Esophagus squamous epithelium (tissue), 4 donors: Measurements from ENCODE around the gene NBL1.
"Not testable (repeated sequence)": the region's sequence is repeated elsewhere in the genome, so short reads cannot be mapped to it uniquely, and the experiment has no call there.

Experiments used
- CTCF ChIP-seq, 6 experiments: fragments of 450-650 bp in 4 of 6; fragments of 200-600 bp in 2 of 6; sonication (generic) in 2 of 6; IDR thresholded peaks; one replicate each; pipeline ENCODE4 v1.5.1; 2016 to 2019; ENCODE audit warnings: antibody characterized with exemption in 6 of 6, mild to moderate bottlenecking in 4 of 6, moderate library complexity in 4 of 6
- POLR2A ChIP-seq, 4 donors: fragments of 450-650 bp; IDR thresholded peaks; one replicate each; pipeline ENCODE4 v1.6.1; 2017; ENCODE audit warnings: antibody characterized with exemption in 4 of 4, mild to moderate bottlenecking in 4 of 4, moderate library complexity in 3 of 4

DNA sequence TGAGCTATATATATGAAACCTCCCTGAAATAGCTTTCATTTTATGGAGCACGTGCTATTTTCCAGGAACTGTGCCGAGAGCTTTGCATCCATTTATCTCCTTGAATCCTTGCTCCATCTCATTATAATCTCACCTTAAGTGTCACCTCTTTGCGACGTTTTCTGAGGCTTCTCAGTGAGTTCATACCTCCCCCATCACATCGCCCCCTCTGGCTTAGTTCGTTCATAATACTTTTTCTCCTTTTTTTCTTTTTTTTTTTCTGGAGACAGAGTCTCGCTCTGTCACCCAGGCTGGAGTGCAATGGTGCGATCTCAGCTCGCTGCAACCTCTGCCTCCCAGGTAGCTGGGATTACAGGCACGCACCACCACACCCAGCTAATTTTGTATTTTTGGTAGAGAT, 4.9 kb upstream of the NBL1 start:
- TF ChIP-seq CTCF, POLR2A (IDR thresholded peaks at IDR 0.05): not testable (repeated sequence)
